Testis (tissue), 3 donors: ENCODE results near the gene CCDC117. TPM values are rescaled to one million over a fixed set of nuclear protein-coding genes. Genes with fewer than 3 reads are reported as not detected.

Source experiments
- DNase-seq: peaks from one replicate; pipeline ENCODE4 v3.0.0-alpha.2; 2019
- H3K27ac ChIP-seq, 2 donors: fragments of 200-600 bp; sonication (generic); one replicate each; pipeline ENCODE4 v1.5.1; 2019
- H3K27me3 ChIP-seq: fragments of 200-600 bp; sonication (generic); one replicate; pipeline ENCODE4 v1.5.1; 2019
- H3K36me3 ChIP-seq: fragments of 200-600 bp; sonication (generic); one replicate; pipeline ENCODE4 v1.5.1; 2017; ENCODE audit warnings: low read depth; ENCODE audit errors: missing control alignments
- H3K4me1 ChIP-seq: fragments of 200-600 bp; sonication (generic); one replicate; pipeline ENCODE4 v1.5.1; 2019
- H3K4me3 ChIP-seq, 2 donors: fragments of 200-600 bp; sonication (generic); one replicate each; pipeline ENCODE4 v1.5.1; 2017 to 2019
- H3K9me3 ChIP-seq: fragments of 200-600 bp; sonication (generic); one replicate; pipeline ENCODE4 v1.5.1; 2017
- POLR2A ChIP-seq: fragments of 450-650 bp; IDR thresholded peaks from one replicate; pipeline ENCODE4 v1.6.1; 2017; ENCODE audit warnings: antibody characterized with exemption, mild to moderate bottlenecking, moderate library complexity
- WGBS, 2 donors: methylation state at CpG; one replicate each; pipeline ENCODE4 v1.1.5; 2018; 5-methylcytosine and 5-hydroxymethylcytosine counted together
- intact Hi-C: fragments of 100-400 bp; cut with DNase I; formaldehyde crosslinking; loops from one replicate; pipeline ENCODE4 v1.15.1; 2023; ENCODE audit warnings: low total_unique reads
- polyA plus RNA-seq: library from polyadenylated mRNA; stranded (reverse); fragments of 350-450 nt; fragmentation: Illumina TruSeq; extraction: RNeasy Lipid Tissue Mini Kit (QIAGEN cat#74804); gene quantifications from one replicate; pipeline ENCODE4 v1.2.3, GENCODE V29; 2014; ENCODE audit warnings: low read depth, low replicate concordance; ENCODE audit not compliant: insufficient read depth
- total RNA-seq, 2 donors: library from RNA; depleted of rRNA; stranded (reverse); fragments of >200 nt; gene quantifications; one replicate each; pipeline ENCODE4 v1.2.3, GENCODE V29; 2016
- TF ChIP-seq, protein P1 (sequence below), 3 experiments: fragments of 450-650 bp in 2 of 3; fragments of 200-600 bp in 1 of 3; sonication (generic) in 1 of 3; IDR thresholded peaks; one replicate each; pipeline ENCODE4 v1.5.1; 2016 to 2019; ENCODE audit warnings: antibody characterized with exemption in 3 of 3, mild to moderate bottlenecking in 2 of 3, moderate library complexity in 1 of 3

The CCDC117 gene
- total and polyA plus RNA-seq, 3 donors from 2014 or later, result 68.6 to 83.0 (median 76.1) TPM

DNA sequence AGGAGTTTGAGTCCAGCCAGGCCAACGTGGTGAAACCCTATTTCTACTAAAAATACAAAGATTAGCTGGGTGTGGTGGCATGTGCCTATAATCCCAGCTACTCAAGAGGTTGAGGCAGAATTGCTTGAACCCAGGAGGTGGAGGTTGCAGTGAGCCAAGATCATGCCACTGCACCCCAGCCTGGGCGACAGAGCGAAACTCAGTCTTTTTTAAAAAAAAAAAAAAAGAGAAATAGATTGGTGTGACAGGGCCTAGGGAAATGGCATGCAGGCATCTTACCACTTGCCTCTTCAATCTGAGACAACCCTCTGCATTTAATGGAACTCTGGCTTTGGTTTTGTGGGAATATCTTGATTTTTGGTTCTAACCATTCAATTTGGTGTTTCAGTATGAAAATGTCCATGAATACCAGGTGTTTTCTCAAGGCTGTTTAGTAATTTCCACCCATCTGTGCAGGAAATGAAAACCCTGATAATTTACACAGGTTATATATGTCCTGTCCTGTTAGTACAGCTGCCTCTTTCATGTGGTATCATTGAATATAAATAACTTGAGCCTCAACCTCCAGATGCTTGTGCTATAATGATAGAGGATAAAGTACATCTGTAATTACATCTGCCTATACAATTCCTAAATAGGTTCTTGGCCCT is 19.5 kb downstream of the CCDC117 start:
- DNase-seq, result no peak
- H3K4me3 ChIP-seq, result no peak overlapping the region
- H3K4me1 ChIP-seq, result no peaks in the 10 kb centered on the region
- no peaks in the 10 kb centered on the region for H3K36me3 ChIP-seq
- 71 to 75% methylated on average over 3 of the region's 3 CpGs for WGBS, 2 donors
- H3K27me3 ChIP-seq, result no peaks in the 10 kb centered on the region
- H3K27ac ChIP-seq, result no peak overlapping the region
- H3K9me3 ChIP-seq, result no peaks in the 10 kb centered on the region
- intact Hi-C loops, result no loop called here
- TF ChIP-seq, protein P1, sequence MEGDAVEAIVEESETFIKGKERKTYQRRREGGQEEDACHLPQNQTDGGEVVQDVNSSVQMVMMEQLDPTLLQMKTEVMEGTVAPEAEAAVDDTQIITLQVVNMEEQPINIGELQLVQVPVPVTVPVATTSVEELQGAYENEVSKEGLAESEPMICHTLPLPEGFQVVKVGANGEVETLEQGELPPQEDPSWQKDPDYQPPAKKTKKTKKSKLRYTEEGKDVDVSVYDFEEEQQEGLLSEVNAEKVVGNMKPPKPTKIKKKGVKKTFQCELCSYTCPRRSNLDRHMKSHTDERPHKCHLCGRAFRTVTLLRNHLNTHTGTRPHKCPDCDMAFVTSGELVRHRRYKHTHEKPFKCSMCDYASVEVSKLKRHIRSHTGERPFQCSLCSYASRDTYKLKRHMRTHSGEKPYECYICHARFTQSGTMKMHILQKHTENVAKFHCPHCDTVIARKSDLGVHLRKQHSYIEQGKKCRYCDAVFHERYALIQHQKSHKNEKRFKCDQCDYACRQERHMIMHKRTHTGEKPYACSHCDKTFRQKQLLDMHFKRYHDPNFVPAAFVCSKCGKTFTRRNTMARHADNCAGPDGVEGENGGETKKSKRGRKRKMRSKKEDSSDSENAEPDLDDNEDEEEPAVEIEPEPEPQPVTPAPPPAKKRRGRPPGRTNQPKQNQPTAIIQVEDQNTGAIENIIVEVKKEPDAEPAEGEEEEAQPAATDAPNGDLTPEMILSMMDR (IDR thresholded peaks at IDR 0.05), result no peak
- TF ChIP-seq POLR2A, result no peak

DNA sequence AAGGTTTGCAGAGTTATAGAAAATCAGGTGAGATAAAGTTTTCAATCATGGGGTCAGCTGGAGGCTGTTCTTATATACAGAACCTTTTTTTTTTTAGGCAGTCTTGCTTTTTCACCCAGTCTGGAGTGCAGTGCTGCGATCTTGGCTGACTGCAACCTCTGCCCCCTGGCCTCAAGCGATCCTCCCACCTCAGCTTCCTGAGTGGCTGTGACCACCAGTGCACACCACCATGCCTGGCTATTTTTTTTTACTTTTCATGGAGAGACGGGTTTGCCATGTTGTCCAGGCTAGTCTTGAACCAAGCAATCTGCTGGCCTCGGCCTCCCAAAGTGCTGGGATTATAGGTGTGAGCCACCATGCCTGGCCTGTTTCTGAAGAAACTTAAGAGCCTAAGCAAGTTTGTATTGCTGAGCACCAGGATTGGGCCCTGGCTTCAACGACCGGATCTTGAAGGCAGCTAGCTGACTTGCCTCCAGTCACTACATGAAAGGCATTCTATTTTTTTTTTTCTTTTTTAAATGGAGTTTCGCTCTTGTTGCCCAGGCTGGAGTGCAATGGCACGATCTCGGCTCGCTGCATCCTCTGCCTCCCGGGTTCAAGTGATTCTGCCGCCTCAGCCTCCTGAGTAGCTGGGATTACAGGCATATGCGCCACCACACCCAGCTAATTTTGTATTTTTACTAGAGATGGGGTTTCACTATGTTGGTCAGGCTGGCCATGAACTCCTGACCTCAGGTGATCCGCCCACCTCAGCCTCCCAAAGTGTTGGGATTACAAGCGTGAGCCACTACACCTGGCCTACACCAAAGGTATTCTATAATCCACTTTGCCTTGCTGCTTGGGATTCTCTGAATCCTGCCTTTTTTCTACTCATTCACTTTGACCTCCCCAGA is 20.2 kb downstream of the CCDC117 start:
- TF ChIP-seq, protein P1 (IDR thresholded peaks at IDR 0.05), result no peak
- TF ChIP-seq POLR2A, result no peak
- H3K36me3 ChIP-seq, result no peaks in the 10 kb centered on the region
- H3K4me1 ChIP-seq, result no peaks in the 10 kb centered on the region
- no peaks in the 10 kb centered on the region for H3K27me3 ChIP-seq
- WGBS, 2 donors, result 90 to 91% methylated on average over 15 of the region's 15 CpGs
- intact Hi-C loops, result no loop called here
- DNase-seq, result no peak
- no peaks in the 10 kb centered on the region for H3K9me3 ChIP-seq
- no peak overlapping the region for H3K4me3 ChIP-seq
- H3K27ac ChIP-seq, result no peak overlapping the region

GRCh38 chr22:28793976-28794584 is 21.6 kb downstream of the CCDC117 start:
- Histone ChIP-seq H3K9me3 (no peaks in the 10 kb centered on the region), H3K4me3 (no peak overlapping the region), H3K27me3 (no peaks in the 10 kb centered on the region), H3K36me3 (no peaks in the 10 kb centered on the region), H3K4me1 (peaks cover 4% of the 10 kb centered on the region), H3K27ac (no peak overlapping the region)
- no peak for DNase-seq
- intact Hi-C loops, result no loop called here
- WGBS, 2 donors, result 76 to 79% methylated on average over 4 of the region's 4 CpGs
- TF ChIP-seq POLR2A, result no peak
- TF ChIP-seq, protein P1 (IDR thresholded peaks at IDR 0.05), result no peak

- Histone ChIP-seq H3K36me3 (no peaks in the 10 kb centered on the region), H3K4me3 (no peak overlapping the region), H3K27me3 (no peaks in the 10 kb centered on the region), H3K9me3 (no peaks in the 10 kb centered on the region), H3K27ac (no peak overlapping the region), H3K4me1 (peaks cover 4% of the 10 kb centered on the region)
- DNase-seq, result no peak
- WGBS, 2 donors, result 75 to 88% methylated on average over 6 of the region's 6 CpGs
- no peak for TF ChIP-seq POLR2A
- TF ChIP-seq, protein P1 (IDR thresholded peaks at IDR 0.05), result no peak
- intact Hi-C loops, result no loop called here
Observed at GRCh38 chr22:28795071-28795693, 22.7 kb downstream of the CCDC117 start.
